GM11168 (cell line): ENCODE measurements around the gene RPL31.

ENCODE experiments used
- in situ Hi-C: fragments of 300-500 bp; cut with MboI; formaldehyde crosslinking; loops from one replicate; pipeline ENCODE4 v1.12.0; 2022; ENCODE audit warnings: low sequenced_read_pairs; ENCODE audit not compliant: unreplicated experiment

The RPL31 gene

GRCh38 chr2:101001691-101002561 is at the start of gene RPL31:
RPL31 (plus strand) TSS chr2:101002289; CDS start chr2:101002702, 413 bp downstream.
- in situ Hi-C loops, result loop anchor here (10.0 kb wide), 1 partner anchor 153 kb away; the partner anchor contains the start of gene TBC1D8

GRCh38 chr2:100952512-100952911 is 49.6 kb upstream of the RPL31 start:
- in situ Hi-C loops, result no loop called here

DNA sequence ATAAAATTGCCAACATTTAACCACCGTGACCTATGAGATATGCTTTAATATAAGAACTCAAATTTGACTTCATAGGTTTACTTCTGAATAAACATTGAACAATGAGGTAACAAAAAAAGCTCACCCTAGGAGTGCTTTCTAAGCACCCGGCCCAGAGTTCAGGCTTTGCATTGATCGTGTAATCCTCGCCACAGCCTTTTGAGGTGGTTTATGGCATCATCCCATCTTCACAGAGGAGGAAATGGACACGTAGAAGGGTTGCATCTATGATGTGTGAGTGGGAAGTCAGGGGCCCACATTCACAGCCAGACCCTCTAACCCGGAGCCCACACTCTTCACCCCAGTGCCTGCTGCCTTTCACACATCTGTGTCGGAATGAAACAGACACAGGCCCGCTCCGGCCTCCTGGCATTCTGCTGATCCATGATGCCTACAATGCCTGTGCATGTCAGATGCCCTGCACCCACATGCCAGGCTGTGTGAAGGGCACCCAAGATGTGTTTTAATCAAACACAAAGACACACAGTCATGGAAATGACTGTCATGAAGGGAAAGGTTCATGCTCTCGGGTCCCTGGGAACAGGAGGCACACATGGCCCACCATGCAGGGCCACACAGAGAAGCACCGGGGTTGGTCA is 48.6 kb upstream of the RPL31 start:
- in situ Hi-C loops, result no loop called here

DNA sequence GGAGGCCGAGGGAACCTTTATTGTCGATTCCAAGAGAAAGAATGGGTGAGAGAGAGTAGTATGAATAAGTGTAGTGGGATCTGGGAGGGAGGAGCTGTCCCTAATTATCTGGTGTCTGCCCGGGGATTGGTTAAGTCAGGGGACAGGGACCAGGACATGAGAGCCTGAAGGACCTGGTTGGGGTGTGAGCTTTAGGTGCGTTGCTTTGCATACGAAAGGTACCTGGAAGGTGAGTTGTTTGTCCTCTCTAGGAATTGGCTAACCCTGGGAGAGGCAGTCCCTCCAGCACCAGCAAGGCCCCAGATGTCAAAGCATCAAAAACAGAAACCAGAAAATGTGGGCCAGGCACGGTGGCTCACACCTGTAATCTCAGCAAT is 48.1 kb upstream of the RPL31 start:
- in situ Hi-C loops, result no loop called here

DNA sequence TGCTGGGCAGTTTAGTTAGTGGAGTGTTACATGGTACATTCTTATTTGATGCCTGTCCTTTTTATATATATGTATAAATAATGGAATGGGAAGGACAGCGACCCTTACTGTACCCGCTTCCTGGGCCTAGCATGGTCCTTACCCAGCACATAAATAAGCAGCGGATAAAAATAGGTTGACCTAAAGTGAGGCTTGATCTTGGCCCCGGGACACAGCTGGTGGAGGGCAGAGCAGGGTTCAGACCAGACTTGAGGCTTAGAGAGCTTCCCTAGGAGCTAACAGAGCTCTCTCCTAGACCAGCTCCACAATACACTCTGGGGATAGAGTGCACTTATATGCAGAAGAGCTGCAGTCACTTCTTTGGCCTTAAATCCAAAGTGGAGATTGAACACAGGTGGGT is 46.9 kb upstream of the RPL31 start:
- in situ Hi-C loops, result no loop called here

DNA sequence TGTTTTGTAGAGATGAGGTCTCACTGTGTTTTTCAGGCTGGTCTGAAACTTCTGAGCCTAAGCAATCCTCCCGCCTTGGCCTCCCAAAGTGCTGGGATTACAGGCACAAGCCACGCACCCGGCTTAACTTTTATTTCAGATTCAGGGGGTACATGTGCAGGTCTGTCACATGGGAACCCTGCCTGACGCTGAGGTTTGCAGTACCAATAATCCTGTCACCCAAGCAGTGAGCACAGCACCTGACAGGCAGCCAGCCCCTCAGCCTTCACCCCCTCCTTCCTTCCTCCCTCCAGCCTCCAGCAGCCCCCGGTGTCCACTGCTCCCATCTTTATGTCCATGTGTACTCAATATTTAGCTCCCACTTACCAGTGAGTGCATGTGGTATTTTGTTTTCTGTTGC is 46.0 kb upstream of the RPL31 start:
- in situ Hi-C loops, result no loop called here

DNA sequence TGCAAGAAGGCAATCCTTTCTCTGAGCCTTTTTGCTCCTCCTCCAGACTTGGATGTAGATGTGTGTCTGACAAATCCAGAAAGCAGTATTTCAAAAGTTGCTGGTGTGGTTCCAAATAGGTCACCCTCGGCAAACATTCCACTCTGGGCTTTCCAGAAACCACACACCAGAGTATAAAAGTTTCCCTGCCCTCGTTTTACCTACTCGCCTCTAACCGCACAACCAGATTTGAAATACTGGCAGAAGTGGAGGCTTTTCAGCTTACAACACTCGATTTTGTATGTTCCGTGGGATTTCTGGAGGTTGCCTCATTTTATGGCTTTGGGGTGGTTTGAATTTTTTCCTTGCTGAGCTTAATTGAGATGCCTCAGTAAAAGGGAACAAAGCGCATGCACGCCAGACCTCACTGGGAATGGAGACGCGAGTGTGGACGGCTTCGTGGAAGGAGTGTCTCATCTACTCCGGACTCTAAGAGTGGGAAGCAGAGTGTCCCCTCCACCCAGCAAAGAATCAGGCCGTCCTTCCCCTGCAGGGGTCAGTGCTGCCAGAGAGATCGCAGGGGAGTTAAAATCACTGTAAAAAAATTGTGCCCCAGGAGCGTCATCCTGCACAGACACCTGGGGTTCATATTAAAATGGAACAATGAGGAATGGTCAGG is 44.0 kb upstream of the RPL31 start:
- in situ Hi-C loops, result no loop called here

DNA sequence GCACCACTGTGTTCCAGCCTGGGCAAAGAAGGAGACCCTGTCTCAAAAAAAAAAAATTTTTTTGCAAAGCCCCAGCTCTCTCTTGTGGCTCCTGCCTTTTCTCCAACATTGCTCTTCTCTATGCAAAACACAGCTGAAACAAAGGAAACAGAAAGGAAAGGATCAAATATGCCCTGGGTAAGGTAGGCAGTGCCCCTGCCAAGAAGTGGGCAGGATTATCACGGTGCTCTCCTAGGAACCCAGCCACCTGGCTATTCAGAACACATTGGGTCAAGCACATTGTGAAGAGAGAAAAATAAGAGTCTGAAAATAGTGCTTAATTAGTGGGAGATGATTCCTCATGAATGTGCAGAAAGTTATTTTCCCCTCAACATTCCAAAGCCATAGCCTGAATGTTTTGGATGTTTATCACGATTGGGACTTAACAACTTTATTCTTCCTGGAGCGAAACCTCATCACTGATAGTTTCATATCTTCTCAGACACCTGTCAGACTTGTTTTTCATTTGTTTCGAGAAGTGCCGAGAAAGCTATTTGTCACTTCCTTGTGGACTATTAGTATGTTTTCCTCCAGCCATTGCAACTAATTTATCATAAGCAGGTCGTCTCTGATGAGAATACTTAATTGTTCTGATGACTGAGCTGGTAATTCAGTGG is 42.7 kb upstream of the RPL31 start:
- in situ Hi-C loops, result no loop called here

DNA sequence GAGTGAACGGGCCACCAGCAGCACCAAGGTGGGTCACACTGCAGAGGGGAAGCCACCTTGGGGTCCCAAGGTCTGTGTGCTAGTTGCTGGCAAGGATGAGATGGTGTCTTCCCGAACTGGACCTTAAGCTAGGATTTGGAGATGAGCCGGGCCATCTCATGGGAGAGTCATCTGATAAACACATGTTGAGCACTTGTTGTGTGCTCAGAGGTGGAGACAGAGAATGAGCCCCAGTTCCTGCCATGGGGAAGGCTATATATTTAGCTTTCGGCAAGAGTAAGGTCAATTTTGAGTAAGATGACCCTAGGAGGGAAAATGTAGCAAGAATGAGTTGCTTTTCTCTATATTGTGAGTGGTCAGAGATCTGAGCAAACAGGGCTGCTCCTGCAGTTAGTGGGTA is 41.4 kb upstream of the RPL31 start:
- in situ Hi-C loops, result no loop called here

DNA sequence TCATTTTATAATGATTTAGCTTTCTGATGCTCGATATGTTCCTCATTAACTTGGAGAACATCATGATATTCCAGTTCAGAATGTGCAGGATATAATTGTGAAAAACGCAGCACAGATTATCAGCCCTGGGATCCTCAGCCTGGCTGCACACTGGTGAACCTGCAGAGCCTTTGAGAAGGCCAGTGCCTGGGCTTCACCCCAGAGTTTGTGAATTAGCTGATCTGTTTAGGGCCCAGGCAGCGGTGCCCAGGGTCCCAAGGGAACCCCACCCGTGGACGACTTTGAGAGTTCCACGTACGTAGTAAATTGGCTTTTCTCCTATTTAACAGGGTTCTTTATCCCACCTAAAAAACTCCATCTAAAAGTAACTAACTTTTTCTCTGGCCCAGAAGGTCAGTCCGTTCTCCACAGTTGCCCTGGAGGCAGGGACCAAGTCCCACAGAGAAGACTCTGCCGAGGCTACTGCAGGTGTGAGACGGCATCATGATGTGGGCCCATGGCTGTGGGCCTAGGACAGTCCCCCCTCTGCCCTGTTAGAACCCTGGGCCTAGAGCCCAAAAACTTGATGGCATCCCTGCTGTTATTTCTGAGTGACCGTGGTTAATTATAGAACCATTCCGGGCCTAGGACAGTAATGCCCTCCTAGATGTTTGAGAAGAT is 39.6 kb upstream of the RPL31 start:
- in situ Hi-C loops, result no loop called here

DNA sequence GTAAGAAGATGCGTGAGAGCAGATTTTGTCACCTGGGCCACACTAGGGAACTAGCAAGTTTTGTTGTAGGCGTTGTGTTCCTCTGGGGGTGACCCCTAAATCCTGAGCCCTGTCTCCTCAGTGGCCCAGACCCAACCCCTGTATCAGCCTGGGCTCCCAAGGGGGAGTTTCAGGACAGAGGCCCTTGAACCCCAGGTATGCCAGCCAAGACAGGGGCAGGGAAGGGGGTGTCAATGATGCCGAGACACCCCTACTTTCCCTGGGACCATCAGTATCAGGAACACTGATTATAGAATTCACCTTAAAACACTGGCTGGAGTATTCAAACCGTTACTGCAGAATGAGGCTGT is 39.1 kb upstream of the RPL31 start:
- in situ Hi-C loops, result no loop called here

DNA sequence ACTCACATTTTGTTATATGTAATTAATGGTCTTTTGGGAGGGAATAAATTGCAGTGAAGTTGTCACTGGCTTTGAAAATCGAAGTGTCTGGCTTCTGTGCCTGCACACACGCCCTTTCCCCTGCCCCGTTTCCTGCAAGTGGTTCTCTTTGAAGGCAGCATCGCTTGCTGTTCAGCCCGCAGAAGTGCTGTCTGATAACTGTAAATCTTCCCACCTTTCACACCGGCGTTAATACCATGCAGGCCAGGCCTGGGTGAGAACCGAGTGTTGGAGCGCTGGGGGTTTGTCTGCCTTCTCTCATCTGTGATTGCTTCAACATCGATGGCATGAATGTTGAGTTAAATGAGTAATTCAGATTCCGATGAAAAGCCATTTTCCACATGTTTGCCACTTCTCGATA is 37.9 kb upstream of the RPL31 start:
- in situ Hi-C loops, result no loop called here

DNA sequence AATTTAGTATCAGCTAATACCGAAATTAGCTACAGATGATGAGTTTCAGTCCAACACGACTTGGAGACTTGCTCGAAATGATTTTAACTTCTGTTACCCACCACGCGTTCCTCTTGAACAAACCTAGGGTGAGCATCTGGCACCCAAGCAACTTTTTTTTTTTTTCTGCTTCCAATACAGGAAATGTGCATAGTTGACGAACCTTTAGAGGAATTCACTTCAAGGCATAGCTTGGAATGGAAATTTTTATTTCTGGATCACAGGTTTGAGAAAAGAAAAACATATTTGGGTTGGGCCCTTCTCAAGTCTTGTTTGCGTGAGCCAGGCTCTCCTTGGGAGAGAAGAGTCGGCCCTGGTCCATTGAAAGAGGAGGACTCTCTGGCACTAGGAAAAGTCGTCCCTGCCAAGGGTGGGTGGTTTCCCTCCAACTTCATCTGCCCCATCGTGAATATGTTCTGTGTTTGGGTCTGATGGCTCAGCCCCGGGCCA is 37.4 kb upstream of the RPL31 start:
- in situ Hi-C loops, result no loop called here

DNA sequence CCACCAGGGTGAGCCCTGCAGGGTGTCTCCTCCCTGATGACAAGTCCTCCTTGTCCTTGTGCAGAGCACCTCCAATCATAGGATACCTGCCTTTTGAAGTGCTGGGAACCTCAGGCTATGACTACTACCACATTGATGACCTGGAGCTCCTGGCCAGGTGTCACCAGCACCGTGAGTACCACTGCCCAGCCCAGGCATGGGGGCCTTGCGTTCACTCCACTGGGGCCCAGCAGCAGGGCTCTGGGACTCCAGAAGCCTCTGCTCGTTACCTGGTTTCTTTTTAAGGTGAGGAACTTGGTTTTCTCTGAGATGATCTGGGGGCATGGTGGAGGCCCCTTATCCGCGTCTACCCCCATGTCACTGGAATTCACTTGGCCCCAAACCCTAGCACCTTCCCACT is 36.5 kb upstream of the RPL31 start:
- in situ Hi-C loops, result no loop called here

DNA sequence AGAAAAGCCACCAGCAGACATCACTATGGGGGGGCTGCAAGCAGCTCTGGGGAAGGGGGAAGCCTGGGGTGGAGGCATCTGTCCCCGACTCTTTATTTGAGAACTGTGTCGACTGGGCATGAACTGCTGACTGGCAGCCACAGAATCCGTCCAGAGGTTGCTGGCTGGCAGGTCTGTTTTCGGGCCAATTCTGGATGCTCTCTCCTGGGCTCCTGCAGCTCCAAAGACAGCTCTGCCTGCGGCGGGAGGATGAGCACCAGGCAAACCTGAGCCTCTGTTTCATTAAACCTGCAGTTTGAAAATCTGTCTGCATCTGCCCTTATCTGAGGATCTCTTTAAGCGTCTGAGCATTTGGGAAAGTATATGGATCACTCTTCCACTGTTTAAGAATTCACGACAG is 34.4 kb upstream of the RPL31 start:
- in situ Hi-C loops, result no loop called here

DNA sequence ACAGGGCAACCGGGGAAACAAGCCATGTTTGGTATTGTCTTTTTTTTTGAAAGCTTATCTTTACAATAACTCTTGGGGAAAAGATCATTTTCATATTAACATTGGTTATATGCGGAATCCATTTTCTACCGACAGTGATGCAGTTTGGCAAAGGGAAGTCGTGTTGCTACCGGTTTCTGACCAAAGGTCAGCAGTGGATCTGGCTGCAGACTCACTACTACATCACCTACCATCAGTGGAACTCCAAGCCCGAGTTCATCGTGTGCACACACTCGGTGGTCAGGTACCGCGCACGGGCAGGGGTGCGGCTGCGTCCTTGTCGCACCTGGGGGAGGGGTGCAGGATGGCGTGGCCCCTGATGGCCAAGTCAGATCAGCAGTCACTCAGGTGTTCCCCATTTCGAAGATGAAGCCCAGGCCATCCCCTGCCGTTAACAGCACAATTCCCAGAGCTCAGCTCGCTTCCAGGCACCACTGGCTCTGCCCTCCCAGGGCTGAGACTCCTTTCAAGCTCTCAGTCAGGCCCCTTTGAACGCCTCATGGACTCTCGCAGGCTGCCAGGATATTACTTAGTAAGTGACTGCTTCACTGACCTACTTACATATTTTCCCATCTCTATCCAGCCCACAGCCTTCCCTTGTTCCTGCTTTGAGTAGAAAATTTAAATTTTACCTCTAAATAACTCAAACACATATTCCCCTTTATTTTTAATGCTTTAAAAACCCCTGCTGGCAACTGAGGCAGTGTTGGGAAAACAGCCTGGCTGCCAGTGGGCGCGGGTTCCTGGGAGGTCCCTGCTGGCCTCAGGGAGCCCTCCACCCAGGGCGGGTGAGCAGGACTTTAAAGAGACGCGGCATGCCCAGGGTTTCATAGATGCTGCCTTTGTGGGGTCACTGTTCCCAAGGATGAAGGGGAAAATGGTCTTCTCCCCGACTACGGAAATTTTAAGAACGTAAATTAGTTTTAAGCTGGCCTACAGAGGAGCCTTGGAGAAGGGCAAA is 33.6 kb upstream of the RPL31 start:
- in situ Hi-C loops, result no loop called here

GRCh38 chr2:100969998-100970397 is 32.1 kb upstream of the RPL31 start:
- in situ Hi-C loops, result no loop called here

- in situ Hi-C loops, result no loop called here
Observed at GRCh38 chr2:100971221-100971620, 30.9 kb upstream of the RPL31 start.

- in situ Hi-C loops, result no loop called here
Observed at GRCh38 chr2:100972452-100972851, 29.6 kb upstream of the RPL31 start.
